Esophagus muscularis mucosa (tissue), 3 donors: ENCODE data around the gene HLA-DRB5.

Experiments
- POLR2A ChIP-seq: fragments of 450-650 bp; IDR thresholded peaks from one replicate; pipeline ENCODE4 v1.6.1; 2017; ENCODE audit warnings: antibody characterized with exemption, moderate library complexity, mild to moderate bottlenecking, low read depth
- POLR2AphosphoS5 ChIP-seq, 2 donors: sonication (generic); formaldehyde crosslinking; IDR thresholded peaks; one replicate each; pipeline ENCODE4 v1.6.1; 2017; ENCODE audit warnings: antibody characterized with exemption in 2 of 2
- TF ChIP-seq, protein P1 (sequence below), 3 experiments: fragments of 200-600 bp in 2 of 3; fragments of 450-650 bp in 1 of 3; sonication (generic) in 2 of 3; IDR thresholded peaks; one replicate each; pipeline ENCODE4 v1.5.1; 2017 to 2019; ENCODE audit warnings: antibody characterized with exemption in 3 of 3, mild to moderate bottlenecking in 2 of 3, moderate library complexity in 1 of 3

DNA sequence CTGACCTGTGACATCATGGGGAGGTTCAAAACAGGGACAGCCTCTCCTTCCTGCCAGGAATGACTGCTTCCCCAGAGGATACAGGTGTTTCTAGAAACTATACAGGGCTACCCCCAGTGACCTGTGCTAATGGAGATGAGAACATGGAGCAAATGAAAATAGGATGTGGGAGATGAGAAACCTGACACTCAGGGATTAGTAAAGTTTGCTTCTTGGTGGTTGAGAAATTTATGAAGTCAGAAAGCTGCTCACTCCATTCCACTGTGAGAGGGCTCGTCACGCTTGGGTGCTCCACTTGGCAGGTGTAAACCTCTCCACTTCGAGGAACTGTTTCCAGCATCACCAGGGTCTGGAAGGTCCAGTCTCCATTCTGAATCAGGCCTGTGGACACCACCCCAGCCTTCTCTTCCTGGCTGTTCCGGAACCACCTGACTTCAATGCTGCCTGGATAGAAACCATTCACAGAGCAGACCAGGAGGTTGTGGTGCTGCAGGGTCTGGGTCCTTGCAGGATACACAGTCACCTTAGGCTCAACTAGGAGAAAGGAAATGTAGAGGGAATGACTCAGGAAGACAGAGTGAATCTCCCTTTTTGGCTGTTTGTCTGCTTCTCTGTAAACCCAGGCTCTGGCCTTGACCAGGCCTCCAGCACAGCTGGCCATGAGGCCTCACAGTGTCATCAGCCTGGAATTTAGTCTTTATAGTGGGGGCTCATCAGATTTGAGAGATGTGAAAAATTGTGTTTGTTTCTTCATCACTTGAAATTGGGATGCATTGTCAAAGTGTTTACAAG, 10.8 kb downstream of the HLA-DRB5 start:
- no peak for TF ChIP-seq POLR2AphosphoS5 (IDR thresholded peaks at IDR 0.05)
- TF ChIP-seq, protein P1, sequence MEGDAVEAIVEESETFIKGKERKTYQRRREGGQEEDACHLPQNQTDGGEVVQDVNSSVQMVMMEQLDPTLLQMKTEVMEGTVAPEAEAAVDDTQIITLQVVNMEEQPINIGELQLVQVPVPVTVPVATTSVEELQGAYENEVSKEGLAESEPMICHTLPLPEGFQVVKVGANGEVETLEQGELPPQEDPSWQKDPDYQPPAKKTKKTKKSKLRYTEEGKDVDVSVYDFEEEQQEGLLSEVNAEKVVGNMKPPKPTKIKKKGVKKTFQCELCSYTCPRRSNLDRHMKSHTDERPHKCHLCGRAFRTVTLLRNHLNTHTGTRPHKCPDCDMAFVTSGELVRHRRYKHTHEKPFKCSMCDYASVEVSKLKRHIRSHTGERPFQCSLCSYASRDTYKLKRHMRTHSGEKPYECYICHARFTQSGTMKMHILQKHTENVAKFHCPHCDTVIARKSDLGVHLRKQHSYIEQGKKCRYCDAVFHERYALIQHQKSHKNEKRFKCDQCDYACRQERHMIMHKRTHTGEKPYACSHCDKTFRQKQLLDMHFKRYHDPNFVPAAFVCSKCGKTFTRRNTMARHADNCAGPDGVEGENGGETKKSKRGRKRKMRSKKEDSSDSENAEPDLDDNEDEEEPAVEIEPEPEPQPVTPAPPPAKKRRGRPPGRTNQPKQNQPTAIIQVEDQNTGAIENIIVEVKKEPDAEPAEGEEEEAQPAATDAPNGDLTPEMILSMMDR (IDR thresholded peaks at IDR 0.05), result no peak
- TF ChIP-seq POLR2A, result no peak
